IPS-18a (cell line): ENCODE measurements around the gene MTHFD1L.

ENCODE experiments used
- H3K27ac ChIP-seq: one replicate; pipeline ENCODE4 v1.5.1; 2013; ENCODE audit warnings: low read length
- H3K27me3 ChIP-seq: one replicate; pipeline ENCODE4 v1.6.1; 2013; ENCODE audit warnings: mild to moderate bottlenecking, low read length; ENCODE audit not compliant: control insufficient read depth, insufficient read depth
- H3K36me3 ChIP-seq: one replicate; pipeline ENCODE4 v1.6.1; 2013; ENCODE audit warnings: low read depth, low read length; ENCODE audit not compliant: control insufficient read depth
- H3K4me1 ChIP-seq: one replicate; pipeline ENCODE4 v1.6.1; 2013; ENCODE audit warnings: low read depth, low read length; ENCODE audit not compliant: control insufficient read depth
- H3K4me3 ChIP-seq: one replicate; pipeline ENCODE4 v1.5.1; 2013; ENCODE audit warnings: low read length
- H3K9ac ChIP-seq: one replicate; pipeline ENCODE4 v1.6.1; 2013; ENCODE audit warnings: mild to moderate bottlenecking, low read length, moderate library complexity
- H3K9me3 ChIP-seq: one replicate; pipeline ENCODE4 v1.6.1; 2013; ENCODE audit warnings: low read depth, low read length; ENCODE audit not compliant: control insufficient read depth

MTHFD1L gene

GRCh38 chr6:151087861-151088598 lies 222.5 kb downstream of the MTHFD1L start:
- no peaks in the 10 kb centered on the region for H3K9me3 ChIP-seq
- no peak overlapping the region for H3K9ac ChIP-seq
- no peaks in the 10 kb centered on the region for H3K27me3 ChIP-seq
- no peak overlapping the region for H3K4me3 ChIP-seq
- peaks cover 28% of the 10 kb centered on the region for H3K4me1 ChIP-seq
- H3K36me3 ChIP-seq: no peaks in the 10 kb centered on the region
- no peak overlapping the region for H3K27ac ChIP-seq

GRCh38 chr6:151088599-151088935 lies 223.1 kb downstream of the MTHFD1L start:
- Histone ChIP-seq H3K4me3 (no peak overlapping the region), H3K9ac (no peak overlapping the region), H3K4me1 (peaks cover 28% of the 10 kb centered on the region), H3K36me3 (no peaks in the 10 kb centered on the region), H3K9me3 (no peaks in the 10 kb centered on the region), H3K27ac (no peak overlapping the region), H3K27me3 (no peaks in the 10 kb centered on the region)

DNA sequence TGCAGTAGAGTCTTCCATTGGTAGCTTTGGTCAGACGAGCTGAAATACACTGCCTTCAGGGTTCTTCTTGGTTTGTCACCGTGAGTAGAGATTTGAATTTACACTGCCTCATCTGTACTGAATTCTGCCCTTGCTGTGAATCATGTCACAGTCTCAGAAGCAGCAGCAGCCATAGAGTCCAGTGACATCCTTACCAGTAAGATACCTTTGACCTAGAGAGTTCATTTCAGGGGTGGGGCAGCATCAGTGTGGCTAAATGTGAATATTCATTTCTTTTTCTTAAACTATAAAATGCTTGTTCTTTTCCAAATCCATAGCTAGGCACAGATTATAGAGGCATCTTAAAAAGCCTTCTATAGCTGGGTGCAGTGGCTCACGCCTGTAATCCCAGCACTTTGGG lies 223.5 kb downstream of the MTHFD1L start:
- Histone ChIP-seq H3K27me3 (no peaks in the 10 kb centered on the region), H3K4me1 (peaks cover 28% of the 10 kb centered on the region), H3K9me3 (no peaks in the 10 kb centered on the region), H3K9ac (no peak overlapping the region), H3K36me3 (no peaks in the 10 kb centered on the region), H3K27ac (no peak overlapping the region), H3K4me3 (no peak overlapping the region)

GRCh38 chr6:151089978-151090377 lies 224.5 kb downstream of the MTHFD1L start:
- Histone ChIP-seq H3K9me3 (no peaks in the 10 kb centered on the region), H3K9ac (no peak overlapping the region), H3K27me3 (no peaks in the 10 kb centered on the region), H3K27ac (no peak overlapping the region), H3K4me1 (peaks cover 28% of the 10 kb centered on the region), H3K36me3 (no peaks in the 10 kb centered on the region), H3K4me3 (no peak overlapping the region)

- no peaks in the 10 kb centered on the region for H3K36me3 ChIP-seq
Observed at GRCh38 chr6:151091571-151091970, 226.1 kb downstream of the MTHFD1L start.

DNA sequence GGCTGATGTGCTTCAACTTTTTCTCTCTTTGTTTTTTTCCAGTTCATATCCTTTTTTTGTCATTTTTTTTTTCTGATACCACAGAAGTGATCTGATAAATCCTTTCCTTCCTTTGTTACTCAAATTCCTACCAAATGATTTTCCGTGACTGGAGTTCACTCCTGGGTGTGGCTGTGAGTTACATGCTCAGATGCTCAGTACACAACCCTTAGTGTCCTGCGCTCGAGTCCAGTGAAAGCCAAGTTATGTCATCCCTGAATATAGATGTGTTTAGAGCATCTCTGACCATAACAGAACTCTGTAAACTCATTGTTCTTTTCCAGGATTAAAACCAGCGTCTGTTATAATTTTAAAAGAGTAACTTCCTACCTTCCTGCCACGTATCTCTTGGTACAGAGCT lies 227.1 kb downstream of the MTHFD1L start:
- Histone ChIP-seq H3K9me3 (no peaks in the 10 kb centered on the region), H3K4me1 (peaks cover 28% of the 10 kb centered on the region), H3K9ac (no peak overlapping the region), H3K27me3 (no peaks in the 10 kb centered on the region), H3K27ac (no peak overlapping the region), H3K36me3 (peaks cover 5% of the 10 kb centered on the region), H3K4me3 (no peak overlapping the region)

More at GRCh38 chr6:151091571-151091970, 226.1 kb downstream of the MTHFD1L start:
- H3K27ac ChIP-seq: no peak overlapping the region
- no peak overlapping the region for H3K9ac ChIP-seq
- no peaks in the 10 kb centered on the region for H3K9me3 ChIP-seq
- H3K4me1 ChIP-seq: peaks cover 28% of the 10 kb centered on the region
- no peaks in the 10 kb centered on the region for H3K27me3 ChIP-seq
- H3K4me3 ChIP-seq: no peak overlapping the region

GRCh38 chr6:151093706-151094105 lies 228.2 kb downstream of the MTHFD1L start:
- Histone ChIP-seq H3K27me3 (no peaks in the 10 kb centered on the region), H3K9me3 (no peaks in the 10 kb centered on the region), H3K36me3 (peaks cover 5% of the 10 kb centered on the region), H3K4me3 (no peak overlapping the region), H3K9ac (no peak overlapping the region), H3K27ac (no peak overlapping the region), H3K4me1 (peaks cover 20% of the 10 kb centered on the region)

GRCh38 chr6:151095538-151096254 lies 230.2 kb downstream of the MTHFD1L start:
- no peaks in the 10 kb centered on the region for H3K9me3 ChIP-seq
- H3K27ac ChIP-seq: no peak overlapping the region
- H3K4me1 ChIP-seq: peaks cover 8% of the 10 kb centered on the region
- no peaks in the 10 kb centered on the region for H3K27me3 ChIP-seq
- H3K4me3 ChIP-seq: no peak overlapping the region
- H3K36me3 ChIP-seq: peaks cover 5% of the 10 kb centered on the region
- no peak overlapping the region for H3K9ac ChIP-seq

DNA sequence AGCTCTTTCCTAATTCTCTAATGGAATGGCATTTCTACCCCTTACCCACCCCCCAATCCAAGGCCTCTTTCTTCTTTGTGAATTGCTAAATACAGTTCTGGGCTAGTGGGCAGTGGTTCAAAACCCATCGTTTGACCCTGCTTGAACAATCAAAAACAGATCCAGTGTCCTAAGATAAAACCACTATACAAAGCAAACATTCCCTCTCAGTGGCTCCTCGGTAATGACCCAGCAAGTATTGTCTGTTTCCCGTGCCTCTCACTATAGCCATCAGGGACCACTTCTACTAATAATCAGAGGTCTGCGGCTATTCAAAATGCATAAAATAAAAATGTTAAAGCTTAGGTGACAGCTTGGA lies 230.7 kb downstream of the MTHFD1L start:
- Histone ChIP-seq H3K9ac (no peak overlapping the region), H3K4me1 (peaks cover 6% of the 10 kb centered on the region), H3K9me3 (no peaks in the 10 kb centered on the region), H3K36me3 (peaks cover 5% of the 10 kb centered on the region), H3K27ac (no peak overlapping the region), H3K4me3 (no peak overlapping the region), H3K27me3 (no peaks in the 10 kb centered on the region)

GRCh38 chr6:151096691-151097606 lies 231.4 kb downstream of the MTHFD1L start:
- Histone ChIP-seq H3K27ac (no peak overlapping the region), H3K9me3 (no peaks in the 10 kb centered on the region), H3K36me3 (peaks cover 11% of the 10 kb centered on the region), H3K27me3 (no peaks in the 10 kb centered on the region), H3K4me1 (no peaks in the 10 kb centered on the region), H3K9ac (no peak overlapping the region), H3K4me3 (no peak overlapping the region)

GRCh38 chr6:151098166-151098565 lies 232.7 kb downstream of the MTHFD1L start:
- peaks cover 13% of the 10 kb centered on the region for H3K36me3 ChIP-seq
- no peak overlapping the region for H3K27ac ChIP-seq
- no peaks in the 10 kb centered on the region for H3K27me3 ChIP-seq
- H3K9me3 ChIP-seq: no peaks in the 10 kb centered on the region
- H3K9ac ChIP-seq: no peak overlapping the region
- no peaks in the 10 kb centered on the region for H3K4me1 ChIP-seq
- H3K4me3 ChIP-seq: no peak overlapping the region
